Activated CD4-positive, alpha-beta memory T cell treated with anti-CD3 and anti-CD28 coated beads, Interleukin-2, amount 10 ng/mL, durations not matched to agents 7 days and 5 days (primary cell): Measurements from ENCODE around the gene HES6. TPM values are rescaled to one million over a fixed set of nuclear protein-coding genes. Genes with fewer than 3 reads are reported as not detected.

ENCODE experiments used
- CTCF ChIA-PET: fragments of 350-600 bp; sonication (Branson Sonifier 250); formaldehyde crosslinking; loops from one replicate; lab custom pipeline; 2021; ENCODE audit warnings: antibody characterized with exemption, inconsistent platforms; lab: Charles Lee
- POLR2A ChIA-PET: fragments of 350-600 bp; sonication (Branson Sonifier 250); formaldehyde crosslinking; loops from one replicate; lab custom pipeline; 2021; ENCODE audit warnings: antibody characterized with exemption; lab: Charles Lee
- DNase-seq: peaks from one replicate; pipeline ENCODE4 v3.0.0-alpha.2; 2020
- H3K27ac Mint-ChIP-seq: one replicate; pipeline ENCODE4 v1.8.0; 2021; ENCODE audit warnings: mild to moderate bottlenecking, mixed read lengths
- H3K27me3 Mint-ChIP-seq: one replicate; pipeline ENCODE4 v1.8.0; 2021; ENCODE audit warnings: mixed read lengths
- H3K36me3 Mint-ChIP-seq: one replicate; pipeline ENCODE4 v1.8.0; 2021; ENCODE audit warnings: low read depth, mixed read lengths
- H3K4me1 Mint-ChIP-seq: one replicate; pipeline ENCODE4 v1.8.0; 2021; ENCODE audit warnings: mixed read lengths
- H3K4me3 Mint-ChIP-seq: one replicate; pipeline ENCODE4 v1.8.0; 2021; ENCODE audit warnings: mild to moderate bottlenecking, mixed read lengths
- H3K9me3 Mint-ChIP-seq: one replicate; pipeline ENCODE4 v1.8.0; 2021; ENCODE audit warnings: mixed read lengths
- total RNA-seq, 2 experiments: library from RNA; stranded (reverse); gene quantifications; one replicate each; pipeline ENCODE4 v1.2.3, GENCODE V29; 2021

Gene HES6
- total RNA-seq, 2 experiments from 2014 or later = 2.7 to 3.7 TPM

DNA sequence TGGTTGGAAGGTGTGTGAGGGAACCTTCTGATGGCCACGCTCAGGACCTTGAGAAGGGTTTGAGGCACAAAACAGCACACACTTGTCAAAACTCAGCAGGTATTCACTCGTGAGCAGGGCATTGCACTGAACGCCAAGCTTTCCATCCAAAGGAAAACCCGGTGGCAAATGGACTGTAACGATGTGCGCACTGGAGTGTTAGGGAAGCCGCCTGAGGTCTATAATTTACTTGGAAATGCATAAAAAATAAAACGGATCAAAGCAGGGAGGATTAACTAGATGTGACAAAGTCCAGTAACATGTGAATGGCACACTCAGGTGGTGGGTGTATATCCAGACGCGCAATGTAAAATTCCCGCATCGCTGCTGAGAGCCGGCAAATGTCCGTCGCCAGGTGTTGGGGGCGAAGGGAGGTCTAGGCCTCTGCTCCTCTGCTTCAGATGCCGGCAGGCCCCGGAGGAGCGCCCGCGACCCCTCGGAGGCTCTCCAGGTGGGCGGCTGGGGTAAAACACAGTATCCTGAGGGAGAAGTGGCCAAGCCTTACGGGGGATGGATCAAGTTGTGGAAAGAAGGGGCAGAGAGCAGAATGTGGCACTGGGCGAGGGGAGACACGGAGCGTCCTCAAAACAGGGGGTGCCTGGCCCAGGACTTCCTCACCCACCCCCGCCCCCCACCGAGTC is 15.3 kb downstream of the HES6 start:
- Mint-ChIP-seq H3K27ac (no peak overlapping the region), H3K36me3 (no peaks in the 10 kb centered on the region), H3K27me3 (peaks cover 5% of the 10 kb centered on the region), H3K9me3 (no peaks in the 10 kb centered on the region), H3K4me3 (no peak overlapping the region), H3K4me1 (no peaks in the 10 kb centered on the region)
- DNase-seq = no peak
- POLR2A ChIA-PET = no interaction called here
- CTCF ChIA-PET = no interaction called here

DNA sequence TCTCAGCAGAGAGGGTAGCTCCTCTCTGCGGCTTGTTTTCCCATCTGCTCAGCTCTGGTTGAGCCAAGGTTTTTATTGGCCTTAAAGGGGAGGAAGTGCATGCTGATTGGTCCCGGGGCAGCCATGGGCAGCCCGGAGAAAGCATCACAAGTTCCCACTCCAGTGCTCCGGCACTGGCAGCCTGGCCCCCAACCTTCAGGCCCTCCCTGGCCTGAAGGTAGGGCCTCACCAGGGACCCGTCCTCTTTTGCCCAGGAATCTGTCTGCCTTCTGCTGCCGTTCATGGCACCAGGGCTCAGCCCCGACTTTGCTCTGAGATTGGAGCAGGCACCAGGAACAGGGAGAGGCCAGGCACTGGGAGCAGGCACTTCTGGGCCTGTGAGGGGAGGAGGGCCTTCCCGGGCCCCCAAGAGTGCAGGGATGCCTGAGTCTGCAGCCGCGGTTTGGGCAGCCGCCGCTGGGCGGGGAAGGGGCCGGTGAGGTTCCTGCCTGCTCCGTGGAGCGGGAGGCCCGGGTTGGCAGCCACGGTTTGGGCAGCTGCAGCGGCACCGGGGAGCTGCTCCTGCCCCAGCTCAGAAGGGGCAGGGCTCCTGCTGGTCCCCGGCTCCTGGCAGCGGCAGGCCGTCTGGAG is 18.8 kb downstream of the HES6 start:
- H3K4me1 Mint-ChIP-seq = no peaks in the 10 kb centered on the region
- CTCF ChIA-PET = no interaction called here
- POLR2A ChIA-PET = interaction anchor here (1.8 kb wide), 1 partner anchor 18 kb away, joined by 6 read pairs; the partner anchor contains the start of gene ILKAP
- no peak overlapping the region for H3K27ac Mint-ChIP-seq
- H3K9me3 Mint-ChIP-seq = no peaks in the 10 kb centered on the region
- DNase-seq = no peak
- peaks cover 5% of the 10 kb centered on the region for H3K27me3 Mint-ChIP-seq
- no peak overlapping the region for H3K4me3 Mint-ChIP-seq
- no peaks in the 10 kb centered on the region for H3K36me3 Mint-ChIP-seq

DNA sequence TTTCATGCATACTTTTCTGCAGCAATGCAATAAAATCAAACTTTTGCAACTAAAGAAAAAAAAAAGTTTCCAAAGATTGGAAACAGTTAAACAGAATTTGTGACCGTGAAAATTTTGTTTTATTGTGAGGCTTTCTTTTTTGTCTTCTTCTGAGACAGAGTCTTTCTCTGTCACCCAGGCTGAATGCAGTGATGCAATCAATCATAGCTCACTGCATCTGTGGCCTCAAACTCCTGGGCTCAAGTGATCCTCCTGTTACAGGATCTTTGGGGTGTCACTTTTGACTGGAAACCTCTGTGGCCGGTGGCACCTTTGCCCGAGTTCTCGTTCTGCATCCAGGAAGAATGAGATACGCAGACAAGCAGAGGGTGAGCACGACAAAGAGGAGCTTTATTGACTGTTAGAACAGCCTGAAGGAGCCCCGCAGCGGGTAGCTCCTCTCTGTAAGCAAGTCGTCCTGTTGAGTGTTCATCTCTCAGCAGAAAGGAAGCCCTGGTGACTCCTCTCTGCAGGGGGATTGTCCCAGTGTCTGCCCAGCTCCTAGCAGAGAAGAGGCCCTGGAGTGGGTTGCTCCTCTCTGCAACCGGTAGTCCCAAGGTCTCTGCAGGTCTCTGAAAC is 19.5 kb downstream of the HES6 start:
- DNase-seq = no peak
- ChIA-PET CTCF (no interaction called here), POLR2A (no interaction called here)
- Mint-ChIP-seq H3K9me3 (no peaks in the 10 kb centered on the region), H3K4me1 (no peaks in the 10 kb centered on the region), H3K36me3 (no peaks in the 10 kb centered on the region), H3K4me3 (no peak overlapping the region), H3K27me3 (peaks cover 5% of the 10 kb centered on the region), H3K27ac (no peak overlapping the region)

DNA sequence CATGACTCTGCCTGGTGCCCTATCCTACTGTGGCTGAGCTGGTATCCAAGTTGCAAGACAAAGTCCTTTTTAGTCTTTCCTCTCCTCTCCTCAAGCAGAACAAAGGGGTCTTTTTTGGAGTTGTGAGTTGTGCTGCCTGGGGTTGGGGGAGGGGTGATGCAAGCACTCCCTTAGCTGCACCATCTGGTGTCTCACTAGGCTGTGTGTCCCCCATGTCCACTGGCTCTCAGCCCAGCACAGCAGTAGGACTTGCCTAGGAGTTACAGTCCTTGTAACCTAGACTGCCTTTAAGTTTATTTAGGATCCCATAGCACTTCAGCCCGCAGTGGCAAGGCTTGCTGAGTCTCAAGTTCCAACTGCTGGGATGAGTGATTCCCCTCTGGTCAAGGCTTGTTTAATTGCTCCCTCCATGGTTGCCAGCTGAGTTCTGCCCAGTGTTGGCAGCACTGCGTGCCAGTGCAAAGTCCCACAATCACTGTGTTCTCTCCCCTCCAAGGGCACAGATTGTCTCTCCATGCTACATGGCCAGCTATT is 23.1 kb downstream of the HES6 start:
- Mint-ChIP-seq H3K36me3 (no peaks in the 10 kb centered on the region), H3K9me3 (no peaks in the 10 kb centered on the region), H3K27ac (no peak overlapping the region), H3K27me3 (peaks cover 30% of the 10 kb centered on the region), H3K4me1 (no peaks in the 10 kb centered on the region), H3K4me3 (no peak overlapping the region)
- DNase-seq = no peak
- CTCF ChIA-PET = interaction anchor here (1.5 kb wide), 1 partner anchor 13 kb away, joined by 3 read pairs; the partner anchor contains the start of gene ILKAP
- POLR2A ChIA-PET = interaction anchor here (1.8 kb wide), 1 partner anchor 12 kb away, joined by 7 read pairs; no protein-coding TSS in a partner anchor

DNA sequence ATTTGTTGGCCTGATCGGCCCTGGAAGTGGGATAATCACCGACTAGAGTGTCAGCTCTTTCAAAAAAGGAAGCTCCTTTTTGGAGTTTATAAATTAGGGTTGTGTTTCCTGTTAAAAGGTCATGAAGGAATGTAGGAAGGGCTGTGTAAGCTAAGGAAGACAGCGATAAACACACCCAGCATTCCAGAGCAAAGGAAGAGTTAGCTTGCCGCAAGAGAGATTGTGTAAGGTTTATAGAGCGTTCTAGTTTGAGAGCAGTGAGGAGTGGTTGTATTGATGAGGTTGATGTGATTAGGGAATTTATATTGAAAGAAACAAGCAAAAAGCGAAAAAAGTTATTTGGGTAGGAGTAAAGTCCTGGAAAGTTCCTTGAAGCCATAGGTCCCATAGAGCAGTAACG is 32.8 kb downstream of the HES6 start:
- CTCF ChIA-PET = no interaction called here
- Mint-ChIP-seq H3K4me3 (no peak overlapping the region), H3K27ac (no peak overlapping the region), H3K27me3 (peaks cover 4% of the 10 kb centered on the region), H3K36me3 (peaks cover 5% of the 10 kb centered on the region), H3K4me1 (peaks cover 14% of the 10 kb centered on the region), H3K9me3 (no peaks in the 10 kb centered on the region)
- POLR2A ChIA-PET = no interaction called here
- no peak for DNase-seq

DNA sequence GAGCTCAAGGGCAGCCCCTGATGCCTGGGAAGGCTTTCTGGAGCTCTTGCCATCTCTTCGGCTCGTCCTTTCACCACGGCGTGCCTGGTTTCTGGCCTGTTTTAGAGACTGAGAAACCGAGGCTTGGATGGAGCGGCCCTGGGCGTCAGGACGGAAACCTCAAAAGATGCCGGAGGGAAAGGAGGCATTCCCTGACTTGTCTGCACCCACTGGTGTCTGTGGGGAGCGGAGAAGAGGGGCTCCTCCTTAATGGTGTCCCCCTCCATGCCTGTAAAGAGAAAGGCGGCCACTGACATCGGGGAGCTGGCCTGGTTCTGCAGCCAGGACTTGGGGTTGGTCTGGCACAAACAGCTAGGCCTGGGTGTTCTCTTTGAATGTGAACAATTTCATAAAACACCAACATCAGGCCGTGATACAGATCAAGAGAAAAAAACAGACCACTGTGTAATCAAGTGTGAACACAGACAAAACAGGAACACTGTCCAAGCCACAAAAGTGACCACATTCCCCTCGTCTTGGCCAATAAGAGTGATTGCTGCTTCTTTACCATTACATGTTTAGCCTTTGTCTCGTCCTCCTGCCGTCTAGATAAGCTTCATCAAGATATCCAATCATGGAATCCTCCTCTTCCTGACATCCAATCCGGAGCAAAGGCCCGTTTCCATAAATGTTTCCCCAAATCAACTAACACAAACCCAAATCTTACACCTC is 35.7 kb downstream of the HES6 start:
- Mint-ChIP-seq H3K9me3 (no peaks in the 10 kb centered on the region), H3K27me3 (peaks cover 2% of the 10 kb centered on the region), H3K36me3 (peaks cover 8% of the 10 kb centered on the region), H3K4me1 (peaks cover 41% of the 10 kb centered on the region), H3K27ac (peak overlapping the region; percentile 76), H3K4me3 (peak overlapping the region; percentile 74)
- CTCF ChIA-PET = interaction anchor here (1.0 to 1.2 kb wide), 2 partner anchors 11 to 12 kb away, joined by 3 read pairs; no protein-coding TSS in a partner anchor
- no peak for DNase-seq
- POLR2A ChIA-PET = interaction anchor here (0.8 to 3.1 kb wide), 14 partner anchors 9 to 472 kb away, joined by 3 to 15 read pairs (median 4); partner anchors contain the start of genes HES6 and SCLY

DNA sequence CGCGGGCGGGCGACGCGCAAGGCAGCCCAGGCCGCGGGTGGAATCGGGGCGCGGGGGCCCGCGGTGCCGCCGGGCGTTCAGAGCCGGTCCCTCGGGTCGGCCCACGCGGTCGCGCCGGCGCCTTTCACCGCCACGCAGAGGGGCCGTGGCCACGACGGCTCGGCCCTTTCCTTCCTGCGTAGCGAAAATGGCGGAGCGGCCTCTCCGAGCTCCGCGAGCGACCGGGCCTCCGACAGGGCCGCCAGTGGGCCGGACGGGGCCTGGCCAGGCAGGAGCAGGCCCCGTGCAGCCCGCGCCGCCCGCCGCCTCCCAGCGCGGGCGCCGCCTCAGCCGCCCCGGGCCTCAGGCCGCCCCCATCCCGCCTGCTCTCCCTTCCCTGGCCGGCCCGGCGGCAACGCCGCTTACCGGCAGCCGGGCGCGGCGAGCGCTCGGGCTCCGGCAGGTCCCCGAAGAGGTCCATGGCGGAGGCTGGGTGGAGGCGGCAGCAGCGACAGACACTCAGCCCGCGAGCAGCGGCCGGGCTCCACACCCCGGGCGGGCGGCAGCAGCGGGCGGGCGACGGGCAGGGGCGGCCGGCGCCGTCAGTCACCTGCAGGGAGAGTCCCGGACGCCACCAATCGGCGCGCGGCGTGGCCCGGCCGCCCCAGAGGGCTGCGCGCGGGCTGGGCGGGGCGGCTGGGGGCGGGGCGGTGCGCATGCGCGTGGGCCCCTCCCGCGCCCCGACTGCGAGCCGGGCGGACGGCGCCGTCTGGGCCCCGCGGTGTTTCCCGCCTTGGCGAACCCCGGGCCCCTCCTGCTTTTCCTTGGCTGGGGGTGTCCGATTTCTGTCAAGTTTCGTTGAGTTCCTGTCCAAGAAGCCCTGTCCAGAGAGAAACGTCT is 36.5 kb downstream of the HES6 start, which contains the start of gene ILKAP:
Gene ILKAP (minus strand): TSS at position 602 of the 879 bp plus-strand sequence. CDS start 142 bp downstream, at position 460.
- ChIA-PET POLR2A (interaction anchor here (0.8 to 3.1 kb wide), 22 partner anchors 8 to 514 kb away, joined by 3 to 15 read pairs (median 4); partner anchors contain the start of genes HES6, PER2 and SCLY), CTCF (interaction anchor here (0.9 to 1.3 kb wide), 5 partner anchors 12 to 345 kb away, joined by 3 to 9 read pairs (median 3); no protein-coding TSS in a partner anchor)
- Mint-ChIP-seq H3K4me1 (peaks cover 45% of the 10 kb centered on the region), H3K9me3 (no peaks in the 10 kb centered on the region), H3K36me3 (peaks cover 12% of the 10 kb centered on the region), H3K4me3 (peak within 1 kb of the TSS; percentile 82), H3K27ac (peak within 1 kb of the TSS; percentile 81), H3K27me3 (peaks cover 2% of the 10 kb centered on the region)
- DNase-seq = peak; percentile 90

DNA sequence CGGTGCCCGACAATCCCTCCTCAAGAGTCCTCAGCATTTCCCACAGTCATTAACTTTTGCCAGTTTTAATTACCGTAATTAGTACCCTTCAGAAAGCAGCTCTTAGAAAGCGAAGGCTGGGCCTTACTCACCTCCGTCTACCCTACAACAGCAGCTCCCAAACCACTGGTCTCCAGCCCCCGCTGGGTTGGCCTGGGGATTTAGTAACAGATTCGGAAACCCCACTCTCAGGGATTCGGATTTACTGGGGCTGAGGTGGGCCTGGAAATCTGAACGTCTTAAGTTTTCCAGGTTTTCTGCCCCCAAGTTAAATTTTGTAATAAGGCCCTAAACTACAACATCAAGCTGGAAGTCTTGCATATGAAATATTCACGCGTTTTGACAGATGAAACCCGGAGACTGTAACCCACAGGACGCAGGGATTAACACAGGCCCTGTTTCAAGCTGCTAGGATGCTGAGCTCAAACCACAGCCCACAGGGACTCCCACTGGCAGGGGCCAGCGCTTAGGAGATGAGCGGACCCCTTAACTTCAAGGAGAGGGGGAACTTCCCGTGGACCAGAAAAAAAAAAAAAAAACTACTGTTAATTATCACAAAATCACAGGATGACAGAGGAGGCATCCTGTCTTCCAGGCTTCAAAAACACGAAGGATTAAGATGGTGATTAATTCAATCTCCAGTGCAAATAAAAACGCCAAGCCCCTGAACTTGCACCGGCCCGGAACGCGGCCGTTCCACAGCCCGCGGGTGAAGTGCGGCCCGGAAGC is 37.3 kb downstream of the HES6 start:
- ChIA-PET CTCF (interaction anchor here (0.7 to 1.3 kb wide), 6 partner anchors 39 to 840 kb away, joined by 3 to 9 read pairs (median 3); no protein-coding TSS in a partner anchor), POLR2A (interaction anchor here (0.7 to 3.1 kb wide), 13 partner anchors 9 to 513 kb away, joined by 3 to 15 read pairs (median 4); partner anchors contain the start of genes PER2 and SCLY)
- Mint-ChIP-seq H3K36me3 (peaks cover 12% of the 10 kb centered on the region), H3K4me1 (peaks cover 49% of the 10 kb centered on the region), H3K27me3 (peaks cover 2% of the 10 kb centered on the region), H3K9me3 (no peaks in the 10 kb centered on the region), H3K27ac (peak overlapping the region; percentile 81), H3K4me3 (peak overlapping the region; percentile 82)
- DNase-seq = no peak

DNA sequence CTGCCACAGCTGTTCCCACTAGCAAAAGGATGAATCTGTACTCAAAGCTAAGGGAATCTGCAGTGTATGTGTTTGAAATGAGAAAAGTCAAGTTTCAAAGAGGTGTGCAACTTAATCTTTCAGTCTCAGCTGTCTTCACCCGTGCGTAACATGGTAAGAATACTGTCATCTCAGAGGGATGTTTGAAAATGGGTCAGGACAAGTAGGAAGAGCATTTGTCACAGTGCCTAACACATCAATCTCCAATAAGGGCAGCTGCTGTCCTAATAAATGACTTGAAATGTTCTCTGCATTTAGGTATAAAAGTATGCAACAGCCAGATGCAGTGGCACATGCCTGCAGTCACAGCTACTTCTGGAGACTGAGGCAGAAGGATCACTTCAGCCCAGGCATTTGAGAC is 49.4 kb downstream of the HES6 start:
- no peak overlapping the region for H3K4me3 Mint-ChIP-seq
- H3K27ac Mint-ChIP-seq = no peak overlapping the region
- DNase-seq = no peak
- no peaks in the 10 kb centered on the region for H3K27me3 Mint-ChIP-seq
- ChIA-PET POLR2A (interaction anchor here (3.2 kb wide), 1 partner anchor 12 kb away, joined by 15 read pairs; the partner anchor contains the start of gene ILKAP), CTCF (interaction anchor here (1.2 kb wide), 1 partner anchor 74 kb away, joined by 4 read pairs; no protein-coding TSS in a partner anchor)
- H3K9me3 Mint-ChIP-seq = no peaks in the 10 kb centered on the region
- peaks cover 67% of the 10 kb centered on the region for H3K36me3 Mint-ChIP-seq
- peaks cover under 1% of the 10 kb centered on the region for H3K4me1 Mint-ChIP-seq
